Neutrophil (primary cell): ENCODE data around the gene PRKG1.
"Not testable (repeated sequence)": the region's sequence is repeated elsewhere in the genome, so short reads cannot be mapped to it uniquely, and the experiment has no call there.

Source experiments
- H3K27ac ChIP-seq: fragments of 200-600 bp; sonication (generic); 2 replicates; pipeline ENCODE4 v1.5.1; 2016; ENCODE audit warnings: mild to moderate bottlenecking, moderate library complexity
- H3K27me3 ChIP-seq: fragments of 200-600 bp; sonication (generic); 2 replicates; pipeline ENCODE4 v1.6.0; 2016; ENCODE audit warnings: mild to moderate bottlenecking
- H3K36me3 ChIP-seq: fragments of 200-600 bp; sonication (generic); 2 replicates; pipeline ENCODE4 v1.5.1; 2017
- H3K4me1 ChIP-seq, 2 experiments: fragments of 200-600 bp in 1 of 2; sonication (generic) in 1 of 2; 1 replicate in 1 of 2; 2 replicates in 1 of 2; pipeline versions ENCODE4 v1.5.1 to v1.6.1; 2013 to 2016; ENCODE audit warnings: low read depth in 1 of 2, low read length in 1 of 2, mild to moderate bottlenecking in 1 of 2, moderate library complexity in 1 of 2; ENCODE audit not compliant: control insufficient read depth in 1 of 2, insufficient read depth in 1 of 2
- H3K4me3 ChIP-seq, 2 experiments: fragments of 200-600 bp in 1 of 2; sonication (generic) in 1 of 2; 1 replicate in 1 of 2; 2 replicates in 1 of 2; pipeline ENCODE4 v1.5.1; 2013 to 2016; ENCODE audit warnings: low read depth in 1 of 2, low read length in 1 of 2, mild to moderate bottlenecking in 1 of 2, moderate library complexity in 1 of 2
- H3K9me3 ChIP-seq: fragments of 200-600 bp; sonication (generic); 2 replicates; pipeline ENCODE4 v1.5.1; 2016
- TF ChIP-seq, protein P1 (sequence below): fragments of 200-600 bp; sonication (generic); IDR thresholded peaks from 2 replicates; pipeline ENCODE4 v1.5.1; 2016; ENCODE audit warnings: antibody characterized with exemption

The PRKG1 gene

DNA sequence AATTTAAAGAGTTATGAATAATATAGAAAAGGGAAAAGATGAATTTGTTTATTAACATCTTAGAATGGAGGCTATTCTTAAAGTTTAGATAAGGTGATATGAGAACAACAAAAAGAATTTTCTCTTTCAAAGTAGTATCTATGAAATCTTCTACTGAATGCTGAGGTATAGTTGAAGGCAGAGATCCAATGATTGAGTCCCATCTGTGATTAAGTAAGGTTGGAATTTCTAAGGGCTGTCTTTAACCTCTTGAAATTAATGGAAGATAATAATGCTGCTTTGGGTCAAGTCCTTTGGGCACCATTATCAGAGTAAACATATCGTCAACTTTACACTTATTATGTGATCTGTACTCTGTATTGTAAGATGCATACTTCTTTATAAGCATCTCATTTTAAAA, 307.9 kb downstream of the PRKG1 start:
- Histone ChIP-seq H3K9me3 (no peaks in the 10 kb centered on the region), H3K27ac (no peak overlapping the region), H3K4me3 (no peak overlapping the region), H3K4me1 (no peaks in the 10 kb centered on the region), H3K36me3 (no peaks in the 10 kb centered on the region), H3K27me3 (no peaks in the 10 kb centered on the region)
- TF ChIP-seq, protein P1, sequence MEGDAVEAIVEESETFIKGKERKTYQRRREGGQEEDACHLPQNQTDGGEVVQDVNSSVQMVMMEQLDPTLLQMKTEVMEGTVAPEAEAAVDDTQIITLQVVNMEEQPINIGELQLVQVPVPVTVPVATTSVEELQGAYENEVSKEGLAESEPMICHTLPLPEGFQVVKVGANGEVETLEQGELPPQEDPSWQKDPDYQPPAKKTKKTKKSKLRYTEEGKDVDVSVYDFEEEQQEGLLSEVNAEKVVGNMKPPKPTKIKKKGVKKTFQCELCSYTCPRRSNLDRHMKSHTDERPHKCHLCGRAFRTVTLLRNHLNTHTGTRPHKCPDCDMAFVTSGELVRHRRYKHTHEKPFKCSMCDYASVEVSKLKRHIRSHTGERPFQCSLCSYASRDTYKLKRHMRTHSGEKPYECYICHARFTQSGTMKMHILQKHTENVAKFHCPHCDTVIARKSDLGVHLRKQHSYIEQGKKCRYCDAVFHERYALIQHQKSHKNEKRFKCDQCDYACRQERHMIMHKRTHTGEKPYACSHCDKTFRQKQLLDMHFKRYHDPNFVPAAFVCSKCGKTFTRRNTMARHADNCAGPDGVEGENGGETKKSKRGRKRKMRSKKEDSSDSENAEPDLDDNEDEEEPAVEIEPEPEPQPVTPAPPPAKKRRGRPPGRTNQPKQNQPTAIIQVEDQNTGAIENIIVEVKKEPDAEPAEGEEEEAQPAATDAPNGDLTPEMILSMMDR, result no peak

DNA sequence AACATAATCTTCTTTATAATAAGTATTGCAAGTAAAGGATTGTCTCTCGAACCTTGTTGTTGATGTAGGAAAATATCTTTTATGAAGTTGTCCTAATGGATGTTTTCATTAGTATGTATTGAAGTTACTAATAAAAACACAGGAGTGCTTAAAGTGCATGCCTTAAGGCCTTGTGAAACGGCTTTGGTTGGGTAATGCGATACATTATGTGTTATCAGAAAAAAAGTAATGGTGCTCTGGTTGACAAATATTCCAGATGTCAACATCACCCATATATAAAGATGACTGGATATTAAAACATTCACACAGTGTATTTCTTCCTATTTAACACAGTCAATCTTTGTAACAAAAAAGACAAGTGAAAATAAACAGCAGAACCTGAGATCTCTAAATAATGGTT, 310.7 kb downstream of the PRKG1 start:
- H3K9me3 ChIP-seq, result no peaks in the 10 kb centered on the region
- no peaks in the 10 kb centered on the region for H3K36me3 ChIP-seq
- H3K4me1 ChIP-seq, result no peaks in the 10 kb centered on the region
- TF ChIP-seq, protein P1, result no peak
- no peak overlapping the region for H3K27ac ChIP-seq
- H3K4me3 ChIP-seq, result no peak overlapping the region
- no peaks in the 10 kb centered on the region for H3K27me3 ChIP-seq

DNA sequence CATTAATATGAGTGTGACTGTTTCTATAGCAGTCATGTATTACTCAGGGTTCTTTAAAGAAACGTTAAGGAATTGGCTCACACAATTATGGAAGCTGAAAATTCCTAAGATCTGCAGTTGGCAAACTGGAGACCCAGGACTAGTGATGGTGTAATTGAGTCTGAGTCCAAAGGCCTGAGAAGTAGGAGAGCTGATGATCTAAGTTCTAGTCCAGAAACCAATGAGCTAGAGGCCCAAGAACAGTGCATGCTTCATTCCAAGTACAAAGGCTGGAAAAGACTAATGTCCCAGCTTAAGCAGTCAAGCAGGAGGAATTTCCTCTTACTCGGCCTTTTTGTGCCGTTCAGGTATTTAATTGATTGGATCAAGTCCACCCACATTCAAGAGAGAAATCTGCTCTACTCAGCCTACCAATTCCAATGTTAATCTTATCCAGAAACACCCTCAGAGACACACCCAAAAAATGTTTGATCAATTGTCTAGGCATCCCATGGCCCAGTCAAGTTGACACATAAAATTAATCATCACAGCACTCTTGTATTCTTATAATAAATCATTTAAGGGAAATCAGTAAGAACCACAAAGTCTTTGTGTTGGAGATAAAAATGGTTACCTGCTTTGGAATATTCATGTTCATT, 312.1 kb downstream of the PRKG1 start:
- TF ChIP-seq, protein P1, result no peak
- Histone ChIP-seq H3K4me1 (no peaks in the 10 kb centered on the region), H3K36me3 (no peaks in the 10 kb centered on the region), H3K4me3 (no peak overlapping the region), H3K9me3 (no peaks in the 10 kb centered on the region), H3K27me3 (no peaks in the 10 kb centered on the region), H3K27ac (no peak overlapping the region)

DNA sequence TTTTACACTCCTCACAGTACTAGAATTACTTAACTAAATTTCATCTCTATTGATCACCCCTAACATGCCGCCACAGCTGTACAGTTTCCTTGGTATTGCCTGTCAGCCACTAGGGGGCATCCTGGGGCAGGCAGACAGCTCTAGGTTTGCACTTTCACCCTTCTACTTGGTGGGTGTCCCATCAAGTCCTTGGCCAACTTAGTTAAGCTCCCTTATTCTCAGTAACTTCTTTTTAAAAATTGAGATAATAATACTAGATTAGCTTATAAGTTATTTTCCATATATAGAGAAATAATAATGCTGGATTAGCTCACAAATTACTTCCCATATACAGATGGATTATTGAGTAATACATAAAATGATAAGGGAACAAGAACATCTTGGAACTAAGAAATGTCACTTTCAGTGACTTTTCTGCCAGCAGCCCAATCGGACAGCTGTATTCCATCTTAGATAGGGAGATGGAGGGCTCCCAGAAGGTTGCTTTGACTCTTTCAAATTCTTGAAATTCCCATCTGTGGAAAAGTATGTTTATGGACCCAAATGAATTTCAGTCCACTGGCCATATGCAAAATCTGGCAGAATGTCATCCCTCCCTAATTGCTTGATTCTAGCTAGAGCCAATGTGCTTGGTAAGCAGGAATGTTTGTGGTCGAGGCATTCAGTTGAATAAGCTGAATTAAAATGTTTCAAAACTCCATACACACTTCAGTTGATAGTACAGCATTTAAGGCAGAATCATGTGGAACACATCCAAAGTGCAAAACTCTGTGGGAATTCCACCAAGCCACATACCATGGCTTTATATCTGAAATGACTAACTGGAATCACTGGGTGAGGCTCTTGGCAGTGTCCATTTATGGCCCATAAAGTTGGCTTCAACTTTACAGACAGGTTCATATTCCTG, 315.4 kb downstream of the PRKG1 start:
- Histone ChIP-seq H3K27ac (no peak overlapping the region), H3K9me3 (no peaks in the 10 kb centered on the region), H3K36me3 (no peaks in the 10 kb centered on the region), H3K4me1 (no peaks in the 10 kb centered on the region), H3K4me3 (no peak overlapping the region), H3K27me3 (no peaks in the 10 kb centered on the region)
- TF ChIP-seq, protein P1, result no peak

DNA sequence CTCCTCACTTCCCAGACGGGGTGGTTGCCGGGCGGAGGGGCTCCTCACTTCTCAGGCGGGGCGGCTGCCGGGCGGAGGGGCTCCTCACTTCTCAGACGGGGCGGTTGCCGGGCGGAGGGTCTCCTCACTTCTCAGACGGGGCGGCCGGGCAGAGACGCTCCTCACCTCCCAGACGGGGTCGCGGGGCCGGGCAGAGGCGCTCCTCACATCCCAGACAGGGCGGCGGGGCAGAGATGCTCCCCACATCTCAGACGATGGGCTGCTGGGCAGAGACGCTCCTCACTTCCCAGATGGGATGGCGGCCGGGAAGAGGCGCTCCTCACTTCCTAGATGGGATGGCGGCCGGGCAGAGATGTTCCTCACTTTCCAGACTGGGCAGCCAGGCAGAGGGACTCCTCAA, 318.7 kb downstream of the PRKG1 start:
- H3K27me3 ChIP-seq, H3K9me3 ChIP-seq, H3K4me3 ChIP-seq, H3K27ac ChIP-seq, H3K36me3 ChIP-seq, H3K4me1 ChIP-seq: not testable (repeated sequence)

DNA sequence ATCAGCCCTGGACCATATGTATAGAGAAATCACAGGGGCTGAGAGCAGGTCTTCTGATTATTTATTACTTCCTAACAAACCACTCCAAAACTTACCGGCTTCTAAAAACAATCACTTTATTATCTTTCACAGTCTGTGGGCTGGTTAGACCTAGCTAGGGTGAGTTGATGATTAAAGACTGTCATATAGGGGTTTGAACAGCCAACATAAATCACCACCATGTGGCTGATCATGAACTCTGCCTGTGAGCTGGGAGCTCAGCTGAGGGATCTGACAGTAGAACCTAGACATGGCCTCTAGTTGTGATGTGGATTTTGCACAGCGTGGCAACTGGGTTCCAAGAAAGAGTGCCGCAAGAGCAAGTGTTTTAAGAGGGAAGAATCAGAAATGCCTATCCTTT, 319.8 kb downstream of the PRKG1 start:
- no peak overlapping the region for H3K4me3 ChIP-seq
- no peak overlapping the region for H3K27ac ChIP-seq
- no peaks in the 10 kb centered on the region for H3K36me3 ChIP-seq
- no peaks in the 10 kb centered on the region for H3K9me3 ChIP-seq
- TF ChIP-seq, protein P1, result no peak
- no peaks in the 10 kb centered on the region for H3K27me3 ChIP-seq
- no peaks in the 10 kb centered on the region for H3K4me1 ChIP-seq
